Astrocyte (in vitro differentiated cells and primary cell): ENCODE data around the gene ALDOA.

Source experiments
- CTCF ChIP-seq: IDR thresholded peaks from 2 replicates; pipeline ENCODE4 v1.5.1; 2011; ENCODE audit warnings: low read depth, mild to moderate bottlenecking, inconsistent platforms, low read length, moderate library complexity; ENCODE audit not compliant: insufficient read depth
- EZH2 ChIP-seq: IDR thresholded peaks from 2 replicates; pipeline ENCODE4 v1.6.1; 2012; ENCODE audit warnings: mild to moderate bottlenecking, low read length, inconsistent platforms; ENCODE audit not compliant: insufficient read depth

- TF ChIP-seq CTCF, result no peak
- TF ChIP-seq EZH2, result no peak
Observed at GRCh38 chr16:30053376-30054015, 12.1 kb upstream of the ALDOA start.
